GM19455 (cell line): ENCODE results near the gene MRPL52.

Source experiments
- ATAC-seq: cut with Tn5 transposase; IDR thresholded peaks from one replicate; pipeline ENCODE4 v1.9.1; 2021; ENCODE audit not compliant: unreplicated experiment

The MRPL52 gene

DNA sequence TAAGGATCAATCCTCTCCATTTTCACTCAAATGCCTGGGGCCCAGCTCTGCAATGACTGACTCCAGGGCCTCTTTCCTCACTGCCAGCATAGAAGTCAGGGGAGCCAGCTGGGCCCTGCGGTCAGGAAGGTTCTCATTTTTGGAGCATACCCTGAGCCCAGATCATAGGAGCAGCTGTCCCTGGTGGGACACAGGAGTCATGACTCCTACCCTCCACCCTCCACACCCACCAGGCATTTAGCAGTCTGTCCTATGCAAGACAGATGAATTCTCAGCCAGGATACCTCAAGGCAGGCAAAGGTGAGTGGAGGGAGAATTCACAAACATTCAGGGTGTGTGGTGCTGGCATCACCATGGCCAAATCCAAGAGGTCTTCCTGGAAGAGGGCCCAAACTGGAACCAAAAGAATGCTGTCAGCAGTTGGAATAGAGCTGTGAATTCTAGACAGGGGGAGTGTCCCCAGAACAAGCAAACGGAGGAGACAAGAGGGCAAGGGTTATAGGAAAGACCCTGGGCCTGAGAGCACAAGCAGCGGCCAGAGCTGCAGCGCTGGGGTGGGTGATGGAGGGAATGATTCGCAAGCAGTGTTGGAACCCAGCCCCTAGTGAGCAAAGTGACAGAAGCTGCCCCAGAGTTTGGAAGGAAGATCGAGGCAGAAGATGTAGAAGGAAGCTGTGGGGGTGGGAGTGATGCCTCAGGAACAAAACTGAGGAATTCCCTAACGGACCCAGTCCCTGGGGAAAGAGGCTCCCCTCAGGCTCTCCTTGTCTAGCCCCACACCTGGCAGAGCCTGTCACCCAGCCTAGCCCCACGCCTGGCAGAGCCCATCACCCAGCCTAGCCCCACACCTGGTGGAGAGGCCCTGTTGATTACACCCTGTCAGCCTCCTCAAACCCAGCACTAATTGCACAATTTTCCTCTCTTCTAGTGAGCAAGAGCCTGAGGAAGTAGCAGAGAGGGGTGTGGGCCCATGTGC is 48.9 kb downstream of the MRPL52 start:
- no peak for ATAC-seq

DNA sequence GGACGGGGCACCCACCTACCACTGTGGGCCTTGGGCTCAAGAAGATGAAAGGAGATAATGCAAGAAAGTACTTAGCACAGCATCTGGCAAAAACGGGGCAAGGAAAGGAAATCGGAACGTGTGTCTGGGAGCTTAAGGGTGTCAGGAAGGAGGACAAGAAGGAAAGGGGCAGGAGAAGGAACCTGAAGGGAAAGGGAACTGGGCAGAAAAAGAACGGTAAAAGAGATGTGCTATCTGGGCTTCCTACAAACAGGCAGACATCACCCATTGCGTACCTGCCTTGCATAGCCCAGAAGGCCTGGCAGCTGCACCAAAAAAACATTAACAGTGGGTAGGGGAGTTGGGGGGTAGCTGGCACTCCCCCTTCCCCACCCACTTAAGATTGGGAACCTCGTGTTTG is 52.4 kb downstream of the MRPL52 start:
- ATAC-seq, result no peak

DNA sequence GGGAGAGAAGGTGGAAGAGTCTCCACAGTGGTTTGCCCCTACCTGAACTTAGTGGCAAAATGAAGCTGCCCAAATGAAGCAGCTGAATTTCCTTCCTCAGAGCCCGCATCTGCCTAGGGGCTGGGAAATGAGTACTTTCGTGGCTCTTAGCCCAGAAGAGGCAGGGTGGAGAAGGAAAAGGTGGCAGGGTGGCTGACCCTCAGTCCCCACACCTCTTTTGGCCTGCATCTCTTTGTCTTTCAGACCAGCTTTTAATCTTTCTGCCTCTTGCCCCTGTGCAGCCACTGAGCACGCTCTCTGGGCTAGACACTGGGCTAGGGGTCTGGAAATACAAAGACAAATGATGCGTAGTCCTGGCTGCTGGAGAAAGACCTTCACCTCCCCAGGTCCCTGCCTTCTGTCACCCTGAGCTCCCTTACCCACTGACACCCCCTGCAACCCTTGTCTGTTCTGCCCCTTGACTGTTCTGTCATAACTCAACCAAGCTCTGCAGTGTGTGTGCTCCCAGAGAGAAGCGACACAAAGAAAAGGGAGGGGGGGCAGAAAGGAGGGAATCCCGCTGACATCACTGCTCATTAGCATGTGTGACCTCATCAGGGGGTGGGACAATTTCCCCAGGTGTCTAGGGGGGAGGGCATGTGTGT is 53.0 kb downstream of the MRPL52 start:
- ATAC-seq, result no peak

GRCh38 chr14:22883173-22883976 is 53.7 kb downstream of the MRPL52 start, which contains the start of gene REM2:
Gene REM2, plus strand, starts transcription at chr14:22883222. Its CDS starts 66 bp downstream, at chr14:22883288.
- no peak for ATAC-seq

DNA sequence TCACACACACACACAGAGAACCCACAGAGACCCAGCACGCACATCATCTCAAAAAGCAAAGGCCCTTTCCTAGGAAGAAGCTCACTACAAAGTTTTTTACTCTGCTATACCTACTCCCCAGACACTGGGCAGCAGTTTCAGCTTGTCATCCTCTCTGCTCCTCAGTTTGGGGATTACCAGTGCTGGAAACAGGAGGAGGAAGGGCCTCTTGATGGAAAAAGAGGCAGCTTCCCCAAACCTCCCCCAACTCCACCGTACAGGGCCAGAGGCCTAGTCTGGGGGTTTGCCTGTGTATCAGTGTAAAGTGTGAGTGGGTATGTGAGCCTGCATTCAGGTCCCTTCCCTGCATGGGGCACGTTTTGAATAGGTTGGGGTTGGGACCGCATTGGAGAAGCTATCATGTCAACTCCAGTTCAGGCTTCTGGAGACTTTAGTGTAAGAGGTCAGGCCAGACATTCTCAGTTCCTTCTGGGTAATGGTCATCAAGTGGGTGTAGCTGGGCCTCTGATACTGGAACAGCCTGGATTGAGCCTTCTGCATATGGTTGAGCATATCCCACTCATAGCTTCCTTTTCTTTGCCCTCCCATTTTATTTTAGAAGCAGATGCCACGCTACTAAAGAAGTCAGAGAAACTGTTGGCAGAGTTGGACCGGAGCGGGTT is 54.5 kb downstream of the MRPL52 start:
- ATAC-seq, result no peak
